Vagina (tissue), 2 donors: ENCODE measurements around the gene FOXN1. TPM values are rescaled to one million over a fixed set of nuclear protein-coding genes. Genes with fewer than 3 reads are reported as not detected.

Experiments
- DNase-seq, 2 donors: peaks; one replicate each; pipeline ENCODE4 v3.0.0-alpha.2; 2017; ENCODE audit errors: extremely low spot score in 2 of 2
- H3K27ac ChIP-seq: fragments of 200-600 bp; sonication (generic); one replicate; pipeline ENCODE4 v1.5.1; 2019
- H3K27me3 ChIP-seq: fragments of 200-600 bp; sonication (generic); one replicate; pipeline ENCODE4 v1.5.1; 2019
- H3K36me3 ChIP-seq, 2 donors: fragments of 200-600 bp; sonication (generic); one replicate each; pipeline ENCODE4 v1.5.1; 2017 to 2019
- H3K4me1 ChIP-seq: fragments of 200-600 bp; sonication (generic); one replicate; pipeline ENCODE4 v1.5.1; 2019
- H3K4me3 ChIP-seq, 2 donors: fragments of 200-600 bp; sonication (generic); 1 replicate in 1 of 2; 2 replicates in 1 of 2; pipeline ENCODE4 v1.5.1; 2016 to 2019
- H3K9me3 ChIP-seq: fragments of 200-600 bp; sonication (generic); one replicate; pipeline ENCODE4 v1.5.1; 2019
- POLR2A ChIP-seq, 2 donors: fragments of 450-650 bp; IDR thresholded peaks; one replicate each; pipeline ENCODE4 v1.6.1; 2017; ENCODE audit warnings: antibody characterized with exemption in 2 of 2, mild to moderate bottlenecking in 2 of 2, moderate library complexity in 2 of 2
- POLR2AphosphoS5 ChIP-seq, 2 donors: sonication (generic); formaldehyde crosslinking; IDR thresholded peaks; one replicate each; pipeline ENCODE4 v1.9.0; 2017; ENCODE audit warnings: antibody characterized with exemption in 2 of 2, mild to moderate bottlenecking in 2 of 2, low read depth in 1 of 2; ENCODE audit not compliant: insufficient read depth in 1 of 2
- intact Hi-C: fragments of 100-400 bp; cut with DNase I; formaldehyde crosslinking; loops from one replicate; pipeline ENCODE4 v1.15.1; 2023
- total RNA-seq: library from RNA; depleted of rRNA; stranded (reverse); fragments of >200 nt; gene quantifications from one replicate; pipeline ENCODE4 v1.2.3, GENCODE V29; 2016
- TF ChIP-seq, protein P1 (sequence below), 3 experiments: fragments of 450-650 bp in 2 of 3; fragments of 200-600 bp in 1 of 3; sonication (generic) in 1 of 3; IDR thresholded peaks; one replicate each; pipeline ENCODE4 v1.5.1; 2017 to 2019; ENCODE audit warnings: antibody characterized with exemption in 3 of 3, mild to moderate bottlenecking in 2 of 3, moderate library complexity in 2 of 3

The FOXN1 gene
- total RNA-seq, 1 donor from 2014 or later = 3.4 TPM

DNA sequence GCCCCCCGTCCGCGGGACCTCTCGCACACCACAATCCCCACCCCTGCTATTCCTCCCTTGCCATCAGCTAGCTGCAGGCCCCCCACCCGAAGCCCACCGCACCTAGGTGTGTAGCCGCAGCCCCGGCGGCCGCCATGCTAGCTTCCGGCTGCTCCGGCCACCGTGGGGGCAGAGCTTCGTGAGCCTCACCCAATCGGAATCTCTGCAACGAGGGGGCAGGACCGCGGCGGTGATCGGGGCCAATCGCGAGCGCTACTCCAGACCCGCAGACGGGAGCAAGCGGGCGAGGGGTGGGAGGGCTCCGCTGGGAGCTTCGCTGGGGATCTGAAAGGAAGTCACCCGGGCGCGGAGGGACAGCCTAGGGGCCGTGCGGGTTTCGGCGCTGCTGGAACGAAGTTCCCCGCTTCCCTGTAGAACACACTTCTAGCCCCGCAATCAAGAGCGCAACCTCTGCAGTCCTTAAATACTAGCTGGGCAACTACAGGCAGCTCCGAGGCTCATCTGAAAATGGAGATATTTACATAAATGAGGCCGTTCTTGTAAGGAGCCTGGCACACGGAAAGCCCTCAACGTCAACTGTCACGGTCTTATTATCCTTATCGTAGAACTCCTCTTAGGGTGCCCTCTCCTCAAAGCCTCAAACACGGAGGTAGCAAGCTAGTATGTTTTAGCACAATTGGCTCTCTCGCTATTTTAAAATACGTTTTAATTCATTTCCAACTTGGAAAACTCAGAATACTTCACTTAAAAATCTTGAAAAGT, 65.4 kb downstream of the FOXN1 start, which contains the start of gene PIGS:
PIGS (minus strand) TSS at position 164 of the 762 bp plus-strand sequence; CDS start at position 136, 28 bp downstream.
- DNase-seq = peak in 1 of 2 donors; percentile 95
- Histone ChIP-seq H3K9me3 (no peaks in the 10 kb centered on the region), H3K4me1 (peaks cover 25% of the 10 kb centered on the region), H3K27ac (peak within 1 kb of the TSS; percentile 90), H3K27me3 (no peaks in the 10 kb centered on the region), H3K36me3 (no peaks in the 10 kb centered on the region), H3K4me3 (peak within 1 kb of the TSS; percentile 72 to 99)
- TF ChIP-seq POLR2AphosphoS5 (IDR thresholded peaks at IDR 0.05; ENCODE audit: insufficient read depth in 1 of 2, low read depth in 1 of 2) = peak; percentile 88 to 91
- TF ChIP-seq, protein P1, sequence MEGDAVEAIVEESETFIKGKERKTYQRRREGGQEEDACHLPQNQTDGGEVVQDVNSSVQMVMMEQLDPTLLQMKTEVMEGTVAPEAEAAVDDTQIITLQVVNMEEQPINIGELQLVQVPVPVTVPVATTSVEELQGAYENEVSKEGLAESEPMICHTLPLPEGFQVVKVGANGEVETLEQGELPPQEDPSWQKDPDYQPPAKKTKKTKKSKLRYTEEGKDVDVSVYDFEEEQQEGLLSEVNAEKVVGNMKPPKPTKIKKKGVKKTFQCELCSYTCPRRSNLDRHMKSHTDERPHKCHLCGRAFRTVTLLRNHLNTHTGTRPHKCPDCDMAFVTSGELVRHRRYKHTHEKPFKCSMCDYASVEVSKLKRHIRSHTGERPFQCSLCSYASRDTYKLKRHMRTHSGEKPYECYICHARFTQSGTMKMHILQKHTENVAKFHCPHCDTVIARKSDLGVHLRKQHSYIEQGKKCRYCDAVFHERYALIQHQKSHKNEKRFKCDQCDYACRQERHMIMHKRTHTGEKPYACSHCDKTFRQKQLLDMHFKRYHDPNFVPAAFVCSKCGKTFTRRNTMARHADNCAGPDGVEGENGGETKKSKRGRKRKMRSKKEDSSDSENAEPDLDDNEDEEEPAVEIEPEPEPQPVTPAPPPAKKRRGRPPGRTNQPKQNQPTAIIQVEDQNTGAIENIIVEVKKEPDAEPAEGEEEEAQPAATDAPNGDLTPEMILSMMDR (IDR thresholded peaks at IDR 0.05) = no peak
- peak; percentile 21 to 60 for TF ChIP-seq POLR2A (IDR thresholded peaks at IDR 0.05)
- intact Hi-C loops = no loop called here

DNA sequence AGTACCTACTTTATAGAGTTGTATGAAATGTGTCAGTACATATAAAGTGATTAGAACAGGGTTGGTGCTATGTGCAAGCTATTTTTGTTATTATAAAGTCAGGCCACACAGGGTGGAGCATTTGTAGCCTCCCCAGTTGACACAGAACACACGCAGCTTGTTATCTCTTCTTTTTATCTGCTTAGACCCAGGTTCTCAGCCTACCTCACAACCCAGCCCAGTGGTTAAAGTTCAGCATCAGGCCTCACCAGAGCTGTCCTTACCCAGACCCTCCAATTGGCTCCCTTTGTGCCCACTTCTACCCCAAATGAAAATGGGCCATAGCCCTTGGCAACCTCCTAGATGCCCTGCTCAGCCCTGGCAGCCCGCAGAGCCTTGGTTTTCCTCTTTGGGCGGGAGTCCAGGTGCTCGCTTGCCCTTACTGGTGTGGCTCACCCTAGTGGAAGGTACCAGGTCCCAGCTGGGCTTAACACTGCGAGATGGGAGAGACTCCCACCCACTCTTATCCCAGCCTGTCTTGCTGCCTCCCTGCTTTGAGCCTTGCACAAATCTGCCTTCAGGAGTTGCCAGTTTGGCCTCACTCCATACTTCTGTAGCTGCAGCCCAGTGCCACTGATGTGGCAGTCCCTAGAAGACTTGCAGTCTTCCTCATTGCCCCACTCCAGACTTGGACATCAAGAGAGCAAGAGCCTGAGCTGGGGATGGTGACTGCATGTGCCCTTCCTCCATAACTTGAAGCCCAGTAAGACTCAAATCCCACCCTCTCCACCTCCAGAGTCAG, 66.3 kb downstream of the FOXN1 start:
- DNase-seq = no peak
- H3K4me1 ChIP-seq = peaks cover 31% of the 10 kb centered on the region
- intact Hi-C loops = no loop called here
- peak overlapping the region; percentile 72 to 99 for H3K4me3 ChIP-seq
- no peaks in the 10 kb centered on the region for H3K9me3 ChIP-seq
- TF ChIP-seq POLR2A (IDR thresholded peaks at IDR 0.05) = no peak
- no peak for TF ChIP-seq POLR2AphosphoS5 (IDR thresholded peaks at IDR 0.05; ENCODE audit: insufficient read depth in 1 of 2, low read depth in 1 of 2)
- TF ChIP-seq, protein P1 (IDR thresholded peaks at IDR 0.05) = no peak
- peak overlapping the region; percentile 90 for H3K27ac ChIP-seq
- H3K36me3 ChIP-seq = no peaks in the 10 kb centered on the region
- H3K27me3 ChIP-seq = no peaks in the 10 kb centered on the region

DNA sequence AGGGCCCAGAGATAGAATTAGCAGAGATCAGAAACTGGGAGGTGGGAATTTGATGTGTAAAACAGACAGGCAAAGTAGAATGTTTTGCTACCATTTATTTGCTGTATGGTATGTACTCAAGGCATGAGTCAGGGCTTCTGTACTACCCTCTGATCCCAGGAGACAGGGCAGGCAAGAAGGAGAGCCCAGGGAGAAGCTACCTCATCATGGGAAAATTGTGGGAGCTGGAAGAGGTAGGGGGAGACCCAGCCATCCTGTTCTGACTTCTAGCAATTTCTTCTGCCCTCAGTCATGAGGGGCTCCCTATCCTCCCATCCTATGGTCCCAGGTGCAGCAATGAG, 66.9 kb downstream of the FOXN1 start:
- intact Hi-C loops = no loop called here
- no peaks in the 10 kb centered on the region for H3K27me3 ChIP-seq
- H3K4me3 ChIP-seq = no peak overlapping the region
- no peak for TF ChIP-seq POLR2AphosphoS5 (IDR thresholded peaks at IDR 0.05; ENCODE audit: insufficient read depth in 1 of 2, low read depth in 1 of 2)
- no peak for TF ChIP-seq POLR2A (IDR thresholded peaks at IDR 0.05)
- TF ChIP-seq, protein P1 (IDR thresholded peaks at IDR 0.05) = no peak
- H3K36me3 ChIP-seq = no peaks in the 10 kb centered on the region
- peaks cover 33% of the 10 kb centered on the region for H3K4me1 ChIP-seq
- no peaks in the 10 kb centered on the region for H3K9me3 ChIP-seq
- no peak overlapping the region for H3K27ac ChIP-seq
- DNase-seq = no peak

DNA sequence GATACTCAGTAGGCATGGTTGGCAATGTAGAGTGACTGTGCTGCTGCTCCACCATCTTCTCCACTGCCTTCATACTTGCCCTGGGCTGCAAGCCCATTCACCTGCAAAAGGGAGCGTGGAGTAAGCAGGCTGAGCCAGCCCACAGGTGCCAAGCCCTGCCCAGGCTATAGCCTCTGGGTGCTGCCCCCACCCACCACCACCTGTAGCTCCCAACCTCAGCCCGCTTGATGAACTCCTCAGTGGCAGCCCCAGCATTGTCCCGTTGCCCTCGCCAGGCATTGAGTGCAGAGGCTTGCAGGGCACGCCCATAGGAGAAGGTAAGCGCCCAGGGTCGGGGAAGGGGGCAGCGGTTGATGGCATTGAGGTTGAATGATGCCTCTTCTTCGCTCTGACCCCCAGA, 67.4 kb downstream of the FOXN1 start:
- Histone ChIP-seq H3K4me1 (peaks cover 33% of the 10 kb centered on the region), H3K9me3 (no peaks in the 10 kb centered on the region), H3K27ac (no peak overlapping the region), H3K36me3 (no peaks in the 10 kb centered on the region), H3K4me3 (no peak overlapping the region), H3K27me3 (no peaks in the 10 kb centered on the region)
- DNase-seq = no peak
- no peak for TF ChIP-seq POLR2AphosphoS5 (IDR thresholded peaks at IDR 0.05; ENCODE audit: insufficient read depth in 1 of 2, low read depth in 1 of 2)
- TF ChIP-seq POLR2A (IDR thresholded peaks at IDR 0.05) = no peak
- TF ChIP-seq, protein P1 (IDR thresholded peaks at IDR 0.05) = no peak
- intact Hi-C loops = no loop called here
